ENCODE measurements around the gene COG8. TPM values are rescaled to one million over a fixed set of nuclear protein-coding genes. Genes with fewer than 3 reads are reported as not detected.

COG8 gene
- total and polyA plus RNA-seq, 2 donors (not counting 3 experiments of a cell fraction or from before 2014, with no cell fraction given): 29.0 to 31.6 TPM

DNA sequence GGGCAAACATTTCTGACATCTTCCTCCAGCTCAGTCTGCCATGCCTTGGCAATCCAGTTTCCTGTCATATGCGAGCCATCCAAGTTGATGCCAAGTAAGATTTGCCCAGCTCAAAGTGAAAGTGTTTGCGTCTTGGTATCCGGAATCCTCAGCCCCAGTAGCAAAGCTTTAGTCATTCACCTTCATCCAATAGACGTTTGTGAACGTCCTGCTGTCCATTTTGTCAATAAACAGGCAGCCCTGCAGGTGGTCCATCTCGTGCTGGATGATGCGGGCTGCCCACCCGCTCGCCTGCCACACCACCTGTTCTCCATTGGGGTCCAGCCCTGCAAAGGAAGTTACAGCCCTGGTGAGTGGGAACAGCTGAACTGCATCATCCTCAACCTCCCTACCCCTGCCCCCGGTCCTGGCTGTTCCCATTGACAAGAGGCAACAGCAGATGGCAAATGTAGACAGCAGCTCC lies 10.5 kb downstream of the COG8 start:
- H3K9ac ChIP-seq (replicated peaks; ENCODE audit: extremely low read depth, insufficient read depth, low read length): peak overlapping the region; percentile 6
- no peak overlapping the region for H2AFZ ChIP-seq (ENCODE audit: low read depth, low read length)
- no peak for TF ChIP-seq GATA2 (IDR thresholded peaks at IDR 0.05; ENCODE audit: insufficient read depth, insufficient read length, low read depth, low read length)
- no peak for TF ChIP-seq EZH2 (IDR thresholded peaks at IDR 0.05; ENCODE audit: borderline replicate concordance, low read depth, low read length, severe bottlenecking)
- TF ChIP-seq JUN (IDR thresholded peaks at IDR 0.05; ENCODE audit: borderline replicate concordance, insufficient read depth, insufficient read length, low read depth): no peak
- TF ChIP-seq FOS (IDR thresholded peaks at IDR 0.05; ENCODE audit: borderline replicate concordance, insufficient read depth, low read length): no peak
- TF ChIP-seq POLR2AphosphoS5 (IDR thresholded peaks at IDR 0.05; ENCODE audit: insufficient read depth, low read depth, low read length): no peak
- no peak for TF ChIP-seq MAX (IDR thresholded peaks at IDR 0.05; ENCODE audit: insufficient read depth, insufficient read length)
- dilution Hi-C loops (cut with MboI; ENCODE audit: extremely low pct_ligation_motif_present, low sequenced_read_pairs) (no loop called here), intact Hi-C loops (cut with micrococcal nuclease) (no loop called here)
- peaks cover 0 to 8% of the 10 kb centered on the region in 2 experiments for H3K36me3 ChIP-seq (ENCODE audit: control insufficient read depth in 2 of 2, extremely low read depth in 1 of 2, insufficient read depth in 2 of 2, low read length in 2 of 2)
- H3K9me3 ChIP-seq (replicated peaks; ENCODE audit: control insufficient read depth, insufficient read depth, low read length): no peaks in the 10 kb centered on the region
- H3K4me2 ChIP-seq (ENCODE audit: insufficient read depth, low read length): peak overlapping the region; percentile 60
- peaks cover 21% of the 10 kb centered on the region for H3K4me1 ChIP-seq (ENCODE audit: control insufficient read depth, extremely low read depth, insufficient read depth, low read length)
- H4K20me1 ChIP-seq (replicated peaks; ENCODE audit: control insufficient read depth, extremely low read depth, insufficient read depth, low read length): no peaks in the 10 kb centered on the region
- H3K27me3 ChIP-seq (ENCODE audit: control insufficient read depth in 2 of 2, insufficient read depth in 2 of 2, low read length in 2 of 2): no peaks in the 10 kb centered on the region
- no TSS peak for BruUV-seq (replicated peaks)
- FAIRE-seq (peak; percentile 76), DNase-seq (ENCODE audit: low read depth, low spot score) (peak; percentile 44)
- H3K4me3 ChIP-seq (replicated peaks in 1 of 3; ENCODE audit: insufficient read depth in 1 of 3, low read depth in 1 of 3, low read length in 3 of 3): peak overlapping the region in 1 of 3 experiments; percentile 35
- no peaks in the 10 kb centered on the region for H3K9me1 ChIP-seq (replicated peaks; ENCODE audit: control insufficient read depth, extremely low read depth, insufficient read depth, low read length)
- ChIA-PET POLR2A (interaction anchor here (0.6 kb wide), 1 partner anchor 12 kb away, joined by 3 read pairs; no protein-coding TSS in a partner anchor), CTCF (interaction anchor here (0.9 to 1.5 kb wide), 3 partner anchors 10 to 426 kb away, joined by 3 to 6 read pairs (median 5); partner anchors contain the start of genes COG8, NIP7 and NOB1)
- H3K79me2 ChIP-seq (ENCODE audit: control insufficient read depth, insufficient read depth, low read length): peaks cover 40% of the 10 kb centered on the region
- no peak overlapping the region for H3K27ac ChIP-seq (ENCODE audit: insufficient read depth, low read depth, low read length)

All from endothelial cell of umbilical vein (primary cell).